Urinary bladder (tissue), 4 donors: Measurements from ENCODE around the gene P3H3. TPM values are rescaled to one million over a fixed set of nuclear protein-coding genes. Genes with fewer than 3 reads are reported as not detected.
"Not testable (repeated sequence)": the region's sequence is repeated elsewhere in the genome, so short reads cannot be mapped to it uniquely, and the experiment has no call there.

Source experiments
- DNase-seq: peaks from one replicate; pipeline ENCODE4 v3.0.0-alpha.2; 2015; ENCODE audit errors: extremely low spot score
- H3K27ac ChIP-seq: one replicate; pipeline ENCODE4 v1.5.1; 2013; ENCODE audit warnings: low read depth, mild to moderate bottlenecking, moderate library complexity
- H3K36me3 ChIP-seq: one replicate; pipeline ENCODE4 v1.6.1; 2013; ENCODE audit warnings: mild to moderate bottlenecking, moderate library complexity; ENCODE audit not compliant: insufficient read depth
- H3K4me1 ChIP-seq: one replicate; pipeline ENCODE4 v1.6.1; 2013; ENCODE audit warnings: mild to moderate bottlenecking, moderate library complexity; ENCODE audit not compliant: insufficient read depth
- H3K4me3 ChIP-seq: one replicate; pipeline ENCODE4 v1.5.1; 2013; ENCODE audit warnings: low read depth, low read length
- WGBS: extraction: QIAGEN DNeasy Blood & Tissue Kit; methylation state at CpG from one replicate; pipeline ENCODE4 v1.1.7; 2013; 5-methylcytosine and 5-hydroxymethylcytosine counted together
- polyA plus RNA-seq: library from polyadenylated mRNA; stranded (reverse); fragments of 200-250 nt; gene quantifications from one replicate; pipeline ENCODE4 v1.2.3, GENCODE V29; 2013
- total RNA-seq: library from RNA; depleted of rRNA; stranded (reverse); fragments of >200 nt; gene quantifications from one replicate; pipeline ENCODE4 v1.2.3, GENCODE V29; 2014
- donor health status: healthy with polysubstance abuse.
- donor health status: healthy.

P3H3 gene
- total and polyA plus RNA-seq, 2 donors, result 40.1 to 46.3 TPM

- not testable (repeated sequence) for H3K4me3 ChIP-seq, DNase-seq, H3K27ac ChIP-seq, H3K4me1 ChIP-seq, H3K36me3 ChIP-seq
- 90% methylated on average over 11 of the region's 11 CpGs for WGBS
Observed at GRCh38 chr12:6879824-6880223, 51.6 kb downstream of the P3H3 start.

GRCh38 chr12:6883252-6883651 is 55.0 kb downstream of the P3H3 start:
- H3K27ac ChIP-seq, result no peak overlapping the region
- no peaks in the 10 kb centered on the region for H3K36me3 ChIP-seq
- H3K4me1 ChIP-seq, result no peaks in the 10 kb centered on the region
- no peak for DNase-seq
- no peak overlapping the region for H3K4me3 ChIP-seq
- WGBS, result 98% methylated on average over 5 of the region's 5 CpGs

- DNase-seq, result no peak
- 96% methylated on average over 11 of the region's 11 CpGs for WGBS
- Histone ChIP-seq H3K36me3 (no peaks in the 10 kb centered on the region), H3K4me3 (no peak overlapping the region), H3K27ac (no peak overlapping the region), H3K4me1 (no peaks in the 10 kb centered on the region)
Observed at GRCh38 chr12:6883683-6884082, 55.5 kb downstream of the P3H3 start.

GRCh38 chr12:6884539-6884938 is 56.3 kb downstream of the P3H3 start:
- no peak for DNase-seq
- Histone ChIP-seq H3K36me3 (no peaks in the 10 kb centered on the region), H3K27ac (no peak overlapping the region), H3K4me3 (no peak overlapping the region), H3K4me1 (no peaks in the 10 kb centered on the region)
- WGBS, result 69% methylated on average over 22 of the region's 22 CpGs

GRCh38 chr12:6886206-6886999 is 58.2 kb downstream of the P3H3 start:
- H3K36me3 ChIP-seq, H3K4me3 ChIP-seq, H3K27ac ChIP-seq, H3K4me1 ChIP-seq, DNase-seq: not testable (repeated sequence)
- WGBS, result 80% methylated on average over 12 of the region's 15 CpGs

GRCh38 chr12:6887460-6887859 is 59.3 kb downstream of the P3H3 start:
- Histone ChIP-seq H3K36me3 (no peaks in the 10 kb centered on the region), H3K27ac (no peak overlapping the region), H3K4me3 (no peak overlapping the region), H3K4me1 (no peaks in the 10 kb centered on the region)
- DNase-seq, result no peak
- 82% methylated on average over 8 of the region's 8 CpGs for WGBS

- Histone ChIP-seq H3K4me1 (no peaks in the 10 kb centered on the region), H3K36me3 (no peaks in the 10 kb centered on the region), H3K27ac (no peak overlapping the region), H3K4me3 (no peak overlapping the region)
- WGBS, result 92% methylated on average over 2 of the region's 2 CpGs
- no peak for DNase-seq
Observed at GRCh38 chr12:6888360-6888759, 60.2 kb downstream of the P3H3 start.

GRCh38 chr12:6888794-6889193 is 60.6 kb downstream of the P3H3 start:
- not testable (repeated sequence) for H3K27ac ChIP-seq, DNase-seq
- WGBS, result 72% methylated on average over 7 of the region's 7 CpGs

More at GRCh38 chr12:6888794-6889193, 60.6 kb downstream of the P3H3 start:
- H3K36me3 ChIP-seq, H3K4me3 ChIP-seq, H3K4me1 ChIP-seq: not testable (repeated sequence)

Other genes starting within 250 kb of the P3H3 start
- 142 TPM for gene CHD4, start 221.0 kb upstream of the P3H3 start, total RNA-seq
- gene CHD4, start 221.0 kb upstream of the P3H3 start, polyA plus RNA-seq, result 135 TPM
- 1.7 TPM for gene LPAR5, start 192.4 kb upstream of the P3H3 start, total RNA-seq
- 2.2 TPM for gene LPAR5, start 192.4 kb upstream of the P3H3 start, polyA plus RNA-seq
- 1.1 TPM for gene ACRBP, start 181.0 kb upstream of the P3H3 start, total RNA-seq
- 1.0 TPM for gene ACRBP, start 181.0 kb upstream of the P3H3 start, polyA plus RNA-seq
- 66.2 TPM for gene ING4, start 165.3 kb upstream of the P3H3 start, total RNA-seq
- 66.4 TPM for gene ING4, start 165.3 kb upstream of the P3H3 start, polyA plus RNA-seq
- 19.9 TPM for gene ZNF384, start 139.0 kb upstream of the P3H3 start, total RNA-seq
- 49.0 TPM for gene ZNF384, start 139.0 kb upstream of the P3H3 start, polyA plus RNA-seq
- 1.1 TPM for gene PIANP, start 127.6 kb upstream of the P3H3 start, total RNA-seq
- 11.4 TPM for gene PIANP, start 127.6 kb upstream of the P3H3 start, polyA plus RNA-seq
- 35.6 TPM for gene COPS7A, start 104.4 kb upstream of the P3H3 start, total RNA-seq
- gene COPS7A, start 104.4 kb upstream of the P3H3 start, polyA plus RNA-seq, result 88.2 TPM
- 51.0 TPM for gene MLF2, start 75.3 kb upstream of the P3H3 start, total RNA-seq
- gene MLF2, start 75.3 kb upstream of the P3H3 start, polyA plus RNA-seq, result 240 TPM
- 62.4 TPM for gene PTMS, start 62.0 kb upstream of the P3H3 start, total RNA-seq
- gene PTMS, start 62.0 kb upstream of the P3H3 start, polyA plus RNA-seq, result 619 TPM
- gene LAG3, start 55.9 kb upstream of the P3H3 start, total RNA-seq, result 0.21 TPM
- gene LAG3, start 55.9 kb upstream of the P3H3 start, polyA plus RNA-seq, result 1.6 TPM
- gene CD4, start 38.9 kb upstream of the P3H3 start, total RNA-seq, result 11.5 TPM
- 21.5 TPM for gene CD4, start 38.9 kb upstream of the P3H3 start, polyA plus RNA-seq
- gene GPR162, start 6.6 kb upstream of the P3H3 start, total RNA-seq, result 6.4 TPM
- 18.4 TPM for gene GPR162, start 6.6 kb upstream of the P3H3 start, polyA plus RNA-seq
- gene GNB3, start 12.5 kb downstream of the P3H3 start, total RNA-seq, result 2.5 TPM
- 4.6 TPM for gene GNB3, start 12.5 kb downstream of the P3H3 start, polyA plus RNA-seq
- gene CDCA3, start 22.9 kb downstream of the P3H3 start, total RNA-seq, result 12.3 TPM
- 1.0 TPM for gene CDCA3, start 22.9 kb downstream of the P3H3 start, polyA plus RNA-seq
- gene USP5, start 23.7 kb downstream of the P3H3 start, total RNA-seq, result 29.0 TPM
- gene USP5, start 23.7 kb downstream of the P3H3 start, polyA plus RNA-seq, result 60.1 TPM
- 331 TPM for gene TPI1, start 39.1 kb downstream of the P3H3 start, total RNA-seq
- gene TPI1, start 39.1 kb downstream of the P3H3 start, polyA plus RNA-seq, result 708 TPM
- gene SPSB2, start 44.9 kb downstream of the P3H3 start, total RNA-seq, result 3.2 TPM
- gene SPSB2, start 44.9 kb downstream of the P3H3 start, polyA plus RNA-seq, result 12.3 TPM
- gene LRRC23, start 76.4 kb downstream of the P3H3 start, total RNA-seq, result 9.2 TPM
- gene LRRC23, start 76.4 kb downstream of the P3H3 start, polyA plus RNA-seq, result 9.4 TPM
- gene ENO2, start 86.2 kb downstream of the P3H3 start, total RNA-seq, result 9.7 TPM
- 68.4 TPM for gene ENO2, start 86.2 kb downstream of the P3H3 start, polyA plus RNA-seq
- gene ATN1, start 99.6 kb downstream of the P3H3 start, total RNA-seq, result 18.2 TPM
- 151 TPM for gene ATN1, start 99.6 kb downstream of the P3H3 start, polyA plus RNA-seq
- gene RNU7-1, start 115.4 kb downstream of the P3H3 start, total RNA-seq, result not detected
- not detected for gene RNU7-1, start 115.4 kb downstream of the P3H3 start, polyA plus RNA-seq
- 182 TPM for gene C12orf57, start 115.6 kb downstream of the P3H3 start, total RNA-seq
- 566 TPM for gene C12orf57, start 115.6 kb downstream of the P3H3 start, polyA plus RNA-seq
- 6.1 TPM for gene PTPN6, start 122.9 kb downstream of the P3H3 start, total RNA-seq
- gene PTPN6, start 122.9 kb downstream of the P3H3 start, polyA plus RNA-seq, result 17.2 TPM
- 94.9 TPM for gene PHB2, start 142.3 kb downstream of the P3H3 start, total RNA-seq
- gene PHB2, start 142.3 kb downstream of the P3H3 start, polyA plus RNA-seq, result 192 TPM
- 25.4 TPM for gene EMG1, start 142.5 kb downstream of the P3H3 start, total RNA-seq
- 25.9 TPM for gene EMG1, start 142.5 kb downstream of the P3H3 start, polyA plus RNA-seq
- gene LPCAT3, start 190.1 kb downstream of the P3H3 start, total RNA-seq, result 20.7 TPM
- 48.1 TPM for gene LPCAT3, start 190.1 kb downstream of the P3H3 start, polyA plus RNA-seq
- gene C1S, start 232.3 kb downstream of the P3H3 start, total RNA-seq, result 196 TPM
- gene C1S, start 232.3 kb downstream of the P3H3 start, polyA plus RNA-seq, result 918 TPM